Measurements from ENCODE around the gene BOC.

- TF ChIP-seq SNRNP70 (IDR thresholded peaks at IDR 0.05; ENCODE audit: low read depth, low read length): no peak
- TF ChIP-seq FOSL1 (CRISPR knock-in tag; IDR thresholded peaks at IDR 0.05; ENCODE audit: borderline replicate concordance): no peak
- TF ChIP-seq NCOA1 (CRISPR knock-in tag; IDR thresholded peaks at IDR 0.05): no peak
- no peak for TF ChIP-seq CC2D1A (CRISPR knock-in tag; IDR thresholded peaks at IDR 0.05)
Measured at GRCh38 chr3:113166357-113166718, 45.0 kb upstream of the BOC start.

Data from HepG2 (cell line).